Measurements from ENCODE around the gene HECW1.
"Not testable (repeated sequence)": the region's sequence is repeated elsewhere in the genome, so short reads cannot be mapped to it uniquely, and the experiment has no call there.

HECW1 gene

DNA sequence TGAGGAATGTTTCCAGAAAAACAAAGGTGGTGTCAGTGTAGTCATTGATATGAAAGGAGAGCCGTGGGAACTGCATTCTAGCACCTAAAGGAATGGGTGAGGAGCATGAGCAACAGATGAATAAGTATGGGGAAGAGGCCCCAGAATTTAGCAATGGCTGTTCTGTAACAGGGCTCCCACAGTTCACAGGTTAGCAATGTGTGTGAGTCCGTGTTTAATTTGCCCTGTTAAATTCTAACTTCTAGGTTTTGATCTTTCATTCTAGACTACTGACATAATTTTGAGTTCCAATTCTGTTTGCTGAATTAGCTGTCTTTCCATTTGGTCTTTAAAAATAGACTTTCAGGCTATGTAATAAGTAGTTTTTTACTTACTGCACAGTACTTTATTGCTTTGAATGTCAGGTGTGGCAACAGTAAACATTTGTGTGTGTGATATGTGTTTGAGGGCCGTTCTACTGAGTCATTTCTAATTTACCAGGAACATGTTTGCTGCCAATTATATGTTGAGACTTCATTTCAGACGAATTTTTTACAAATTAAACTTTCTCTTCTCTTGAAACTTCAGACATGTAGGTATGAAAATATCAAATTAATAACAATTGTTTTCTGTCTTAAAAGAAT is 479.2 kb downstream of the HECW1 start:
- DNase-seq (ENCODE audit: low read depth in 4 of 4, low spot score in 1 of 4), result no peak

DNA sequence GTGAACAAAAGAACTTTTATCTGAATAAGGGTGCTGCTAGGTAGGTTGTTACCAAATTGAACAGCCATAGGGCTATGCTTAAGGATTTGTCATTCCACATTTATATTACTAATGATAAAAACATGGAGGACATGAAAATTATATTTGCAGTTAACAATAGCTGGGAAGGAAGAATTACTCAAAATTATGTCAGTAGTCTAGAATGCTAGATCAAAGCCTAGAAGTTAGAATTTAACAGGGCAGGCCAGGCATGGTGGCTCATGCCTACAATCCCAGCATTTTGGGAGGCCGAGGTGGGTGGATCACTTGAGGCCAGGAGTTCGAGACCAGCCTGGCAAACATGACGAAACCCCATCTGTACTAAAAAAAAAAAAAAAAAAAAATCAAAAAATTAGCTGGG is 479.9 kb downstream of the HECW1 start:
- no peak for DNase-seq (ENCODE audit: low read depth in 4 of 4, low spot score in 1 of 4)

GRCh38 chr7:43593010-43593409 is 480.6 kb downstream of the HECW1 start:
- no peak for DNase-seq (ENCODE audit: low read depth in 4 of 4, low spot score in 1 of 4)

DNA sequence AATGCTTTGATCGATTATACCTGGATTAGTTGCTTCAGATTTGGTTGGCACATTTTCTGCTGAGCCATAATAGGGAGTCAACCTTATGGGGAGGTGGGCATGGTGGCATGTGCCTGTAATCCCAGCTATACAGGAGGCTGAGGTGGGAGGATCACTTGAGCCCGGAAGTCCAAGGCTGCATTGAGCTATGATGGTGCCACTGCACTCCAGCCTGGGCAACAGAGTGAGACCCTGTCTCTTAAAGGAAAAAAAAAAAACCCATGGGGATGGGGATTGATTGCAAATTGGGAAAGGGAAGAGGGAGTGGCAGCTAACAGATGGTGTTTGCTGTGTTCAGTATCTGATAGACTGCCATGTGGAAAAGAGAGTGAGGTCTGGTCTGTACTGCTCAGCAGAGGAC is 481.6 kb downstream of the HECW1 start:
- DNase-seq (ENCODE audit: low read depth in 4 of 4, low spot score in 1 of 4), result no peak

DNA sequence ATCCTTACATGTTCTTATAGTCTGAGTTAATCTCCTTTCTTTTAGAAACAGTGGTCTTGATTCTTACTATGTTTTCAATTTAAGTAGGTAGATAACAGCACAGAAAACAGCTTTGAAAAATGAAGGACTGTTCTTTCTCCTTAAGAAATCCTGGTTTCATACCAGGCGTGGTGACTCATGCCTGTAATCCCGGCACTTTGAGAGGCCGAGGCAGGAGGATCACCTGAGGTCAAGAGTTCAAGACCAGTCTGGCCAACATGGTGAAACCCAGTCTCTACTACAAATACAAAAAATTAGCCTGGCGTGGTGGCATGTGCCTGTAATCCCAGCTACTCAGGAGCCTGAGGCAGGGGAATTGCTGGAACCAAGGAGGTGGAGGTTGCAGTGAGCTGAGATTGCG is 484.0 kb downstream of the HECW1 start:
- DNase-seq (ENCODE audit: low read depth in 4 of 4, low spot score in 1 of 4), result not testable (repeated sequence)

DNA sequence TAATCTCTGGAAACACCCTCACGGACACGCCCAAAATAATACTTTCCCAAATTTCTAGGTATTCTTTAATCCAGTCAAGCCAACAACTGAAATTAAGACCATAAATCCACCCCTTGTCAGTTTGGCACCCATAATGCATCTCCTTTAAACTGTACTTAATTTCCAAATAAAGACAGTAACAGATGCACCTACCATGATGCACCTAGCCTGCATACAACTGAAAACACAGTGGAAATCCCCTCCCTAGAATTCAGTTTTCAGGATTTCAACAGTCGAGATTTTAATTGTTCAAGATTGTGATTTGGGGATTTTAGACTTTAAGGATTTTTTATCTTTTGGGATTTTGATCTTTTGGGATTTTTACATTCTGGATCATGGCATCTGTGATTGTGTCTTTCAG is 487.6 kb downstream of the HECW1 start:
- DNase-seq (ENCODE audit: low read depth in 4 of 4, low spot score in 1 of 4), result no peak

DNA sequence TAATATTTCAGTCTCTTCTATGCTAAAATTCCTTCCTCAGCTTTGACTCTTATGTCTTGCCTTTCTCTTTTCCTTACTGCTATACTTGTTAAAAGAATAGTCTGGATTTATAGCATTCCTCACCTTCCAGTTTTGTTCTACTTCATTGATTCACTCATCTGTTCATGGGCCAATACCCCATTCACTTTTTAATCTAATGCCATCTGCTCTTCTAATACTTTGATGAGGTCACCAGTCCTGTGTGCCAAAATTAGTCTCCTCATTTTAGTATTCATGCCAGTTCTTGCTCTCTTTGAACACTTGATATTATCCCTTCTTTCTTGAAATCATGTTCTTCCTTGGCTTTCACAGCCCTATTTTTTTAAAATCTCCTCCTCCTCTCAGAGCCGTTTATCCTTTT is 489.8 kb downstream of the HECW1 start:
- no peak for DNase-seq (ENCODE audit: low read depth in 4 of 4, low spot score in 1 of 4)

GRCh38 chr7:43604251-43604650 is 491.8 kb downstream of the HECW1 start:
- DNase-seq (ENCODE audit: low read depth in 4 of 4, low spot score in 1 of 4), result no peak

GRCh38 chr7:43609097-43609496 is 496.6 kb downstream of the HECW1 start:
- no peak for DNase-seq (ENCODE audit: low read depth in 4 of 4, low spot score in 1 of 4)

DNA sequence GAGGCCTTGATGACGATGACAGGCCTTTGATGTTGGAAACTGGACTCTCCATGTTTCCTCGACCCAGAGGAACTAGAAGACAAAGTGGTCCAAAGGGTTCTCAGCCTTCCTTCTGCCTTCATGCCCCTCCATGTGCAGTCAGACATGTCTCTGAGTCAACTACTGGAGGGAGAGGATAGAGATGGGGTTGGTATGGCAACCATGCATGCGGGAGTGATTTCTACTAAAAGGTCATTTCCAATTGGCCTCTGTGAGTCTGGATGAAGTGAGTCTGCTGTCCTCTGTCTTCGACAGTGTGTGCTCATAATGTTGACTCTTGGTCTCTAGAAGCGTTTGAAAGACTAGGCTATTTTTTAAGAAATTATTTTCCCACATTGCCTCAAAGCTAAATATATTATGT is 499.7 kb downstream of the HECW1 start:
- DNase-seq (ENCODE audit: low read depth in 4 of 4, low spot score in 1 of 4), result no peak

DNA sequence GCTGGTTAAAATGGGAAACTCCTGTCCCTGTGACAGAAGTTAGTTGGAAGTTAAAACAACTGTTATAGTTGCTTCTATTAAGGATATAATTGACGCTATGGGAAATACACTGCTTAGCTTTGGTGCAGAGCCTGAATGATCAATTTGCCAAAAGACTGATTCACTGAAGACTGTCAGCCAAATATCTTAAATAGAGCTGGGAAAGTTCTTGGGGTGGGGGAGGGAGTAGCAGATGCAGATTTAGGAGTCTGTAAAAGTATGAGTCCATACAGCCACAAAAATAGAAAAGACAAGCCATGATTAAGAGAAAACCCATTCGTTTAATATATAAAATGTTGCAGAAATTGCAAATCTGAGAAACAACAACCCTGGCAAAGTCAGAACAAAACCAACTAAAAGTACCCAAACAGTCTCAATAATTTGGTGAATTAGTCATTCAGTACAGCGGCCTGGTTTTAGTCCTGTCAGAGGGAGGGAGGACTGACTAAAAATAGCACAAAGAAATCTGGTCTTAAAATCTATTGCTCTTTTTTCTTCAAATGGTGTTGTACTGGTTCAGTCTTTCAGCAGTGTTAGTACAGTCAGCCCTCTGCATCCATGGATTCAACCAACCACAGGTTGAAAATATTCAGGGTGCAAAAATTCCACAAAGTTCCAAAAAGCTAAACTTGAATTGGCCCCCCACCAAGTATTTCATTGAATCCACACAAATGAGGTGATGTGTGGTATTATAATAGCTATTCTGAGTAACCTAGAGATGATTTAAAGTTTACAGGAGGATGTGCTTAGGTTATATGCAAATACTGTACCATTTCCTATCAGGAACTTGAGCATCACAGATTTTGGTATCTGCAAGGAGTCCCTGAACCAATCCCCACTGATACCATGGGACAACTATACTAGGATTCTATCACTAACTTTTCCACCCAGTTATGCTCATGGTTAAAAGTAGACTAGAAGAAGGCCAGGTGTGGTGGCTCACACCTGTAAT is 500.4 kb downstream of the HECW1 start:
- no peak for DNase-seq (ENCODE audit: low read depth in 4 of 4, low spot score in 1 of 4)
